Mammary epithelial cell (primary cell): ENCODE data around the gene HINT1.

Experiments
- EZH2 ChIP-seq: IDR thresholded peaks from 2 replicates; pipeline ENCODE4 v1.6.1; 2012; ENCODE audit warnings: low read length, inconsistent platforms, borderline replicate concordance
- TF ChIP-seq, protein P1 (sequence below), 2 donors: IDR thresholded peaks in 1 of 2; conservative IDR thresholded peaks in 1 of 2; 2 replicates each; pipeline ENCODE4 v1.5.1; 2011 to 2012; ENCODE audit warnings: inconsistent platforms in 2 of 2, low read length in 2 of 2, mild to moderate bottlenecking in 2 of 2, control low read depth in 1 of 2, low read depth in 1 of 2; ENCODE audit not compliant: insufficient read depth in 1 of 2; ENCODE audit errors: extremely low read depth in 1 of 2

DNA sequence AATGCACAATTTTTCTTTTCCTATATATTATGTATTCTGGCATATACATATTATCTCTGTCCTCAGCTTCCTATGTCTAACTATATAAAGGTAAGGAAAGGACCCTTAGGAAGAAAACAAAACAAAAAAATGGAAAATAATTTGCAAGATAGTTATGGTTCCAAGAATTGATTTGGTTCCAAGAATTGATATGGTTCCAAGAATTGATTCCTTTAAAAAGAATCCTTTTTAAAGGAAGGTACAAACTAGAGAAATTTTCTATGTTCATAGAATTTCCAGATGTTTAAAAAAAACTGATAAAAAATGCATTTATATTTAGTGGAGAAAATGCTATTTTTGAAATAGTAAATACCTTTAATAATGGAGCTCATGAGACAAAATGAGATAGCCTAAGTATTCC lies 17.8 kb upstream of the HINT1 start:
- TF ChIP-seq, protein P1, sequence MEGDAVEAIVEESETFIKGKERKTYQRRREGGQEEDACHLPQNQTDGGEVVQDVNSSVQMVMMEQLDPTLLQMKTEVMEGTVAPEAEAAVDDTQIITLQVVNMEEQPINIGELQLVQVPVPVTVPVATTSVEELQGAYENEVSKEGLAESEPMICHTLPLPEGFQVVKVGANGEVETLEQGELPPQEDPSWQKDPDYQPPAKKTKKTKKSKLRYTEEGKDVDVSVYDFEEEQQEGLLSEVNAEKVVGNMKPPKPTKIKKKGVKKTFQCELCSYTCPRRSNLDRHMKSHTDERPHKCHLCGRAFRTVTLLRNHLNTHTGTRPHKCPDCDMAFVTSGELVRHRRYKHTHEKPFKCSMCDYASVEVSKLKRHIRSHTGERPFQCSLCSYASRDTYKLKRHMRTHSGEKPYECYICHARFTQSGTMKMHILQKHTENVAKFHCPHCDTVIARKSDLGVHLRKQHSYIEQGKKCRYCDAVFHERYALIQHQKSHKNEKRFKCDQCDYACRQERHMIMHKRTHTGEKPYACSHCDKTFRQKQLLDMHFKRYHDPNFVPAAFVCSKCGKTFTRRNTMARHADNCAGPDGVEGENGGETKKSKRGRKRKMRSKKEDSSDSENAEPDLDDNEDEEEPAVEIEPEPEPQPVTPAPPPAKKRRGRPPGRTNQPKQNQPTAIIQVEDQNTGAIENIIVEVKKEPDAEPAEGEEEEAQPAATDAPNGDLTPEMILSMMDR (conservative IDR thresholded peaks at IDR 0.05 in 1 of 2, IDR thresholded peaks at IDR 0.05 in 1 of 2; ENCODE audit: extremely low read depth in 1 of 2, insufficient read depth in 1 of 2, low read depth in 1 of 2, low read length in 2 of 2) = no peak
- TF ChIP-seq EZH2 = no peak
